ENCODE results near the gene PLCXD3. TPM values are rescaled to one million over a fixed set of nuclear protein-coding genes. Genes with fewer than 3 reads are reported as not detected.

PLCXD3 gene
- total and polyA plus RNA-seq, 9 of the 15 experiments (the other 6 are each of a cell fraction or from before 2014, with no cell fraction given) = not detected

DNA sequence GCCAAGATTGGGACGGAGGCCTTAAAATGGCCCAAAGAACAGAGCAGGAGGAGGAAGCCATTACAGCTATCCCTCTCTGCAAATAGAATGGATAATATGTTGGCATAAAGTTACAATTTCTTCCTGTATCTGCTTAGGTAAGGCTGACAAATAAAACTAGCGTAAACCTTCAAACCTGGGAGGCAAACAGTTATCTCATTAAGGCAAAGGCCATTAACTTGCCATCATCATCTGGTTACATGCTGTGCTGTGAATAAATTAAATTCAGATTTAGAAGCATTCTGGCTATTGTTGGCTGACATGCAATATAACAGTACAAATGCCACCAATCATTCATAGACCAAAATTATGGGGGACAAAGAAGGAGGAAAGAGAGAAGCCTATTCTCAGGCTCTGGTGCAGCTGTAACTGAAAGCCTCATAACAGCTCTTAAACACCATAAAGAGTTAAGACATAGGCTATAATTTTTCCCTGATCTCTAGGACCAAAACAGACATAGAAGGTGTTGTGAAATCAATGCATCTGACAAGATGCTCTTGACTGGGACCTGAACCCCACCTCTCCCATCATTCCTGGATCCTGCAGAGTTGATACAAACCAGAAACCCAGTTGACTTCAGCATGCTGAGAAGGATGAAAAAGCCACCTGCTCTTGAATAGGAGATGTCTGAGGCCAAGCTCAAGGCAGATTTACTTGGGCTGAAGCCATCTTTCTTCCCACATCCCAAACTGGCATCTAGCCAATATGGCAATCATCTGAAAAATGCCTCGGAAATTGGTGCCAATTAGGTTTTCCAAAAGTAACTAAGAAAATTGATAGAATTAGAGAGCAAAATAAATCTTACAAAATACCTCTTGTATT, 62.5 kb downstream of the PLCXD3 start:
- H3K27ac ChIP-seq (ENCODE audit: extremely low read depth, low read depth, low read length) = no peak overlapping the region
- H3K9ac ChIP-seq (ENCODE audit: insufficient read depth in 1 of 2, low read depth in 2 of 2, low read length in 2 of 2) = no peak overlapping the region
- H3K79me2 ChIP-seq (ENCODE audit: control insufficient read depth, insufficient read depth, low read length) = no peaks in the 10 kb centered on the region
- no peaks in the 10 kb centered on the region for H3K36me3 ChIP-seq (ENCODE audit: control insufficient read depth, insufficient read depth, low read length)
- no peak overlapping the region for H3K4me3 ChIP-seq
- no TSS peak for BruUV-seq (replicated peaks)
- TF ChIP-seq ZC3H11A (IDR thresholded peaks at IDR 0.05; ENCODE audit: low read depth, low read length) (no peak), NFIC (IDR thresholded peaks at IDR 0.05) (peak; percentile 39)
- H3K27me3 ChIP-seq (ENCODE audit: control insufficient read depth in 2 of 2, insufficient read depth in 2 of 2, low read length in 2 of 2) = no peaks in the 10 kb centered on the region
- in situ Hi-C loops (cut with MboI) = no loop called here
- no peaks in the 10 kb centered on the region for H4K20me1 ChIP-seq (replicated peaks; ENCODE audit: control insufficient read depth, insufficient read depth, low read length)
- no peaks in the 10 kb centered on the region for H3K9me1 ChIP-seq (ENCODE audit: control insufficient read depth, insufficient read depth, low read length)
- ATAC-seq (no peak), FAIRE-seq (no peak), DNase-seq (ENCODE audit: extremely low read depth in 1 of 4, low spot score in 3 of 4) (no peak)
- no peaks in the 10 kb centered on the region for H3K4me1 ChIP-seq (replicated peaks in 1 of 2; ENCODE audit: control insufficient read depth in 2 of 2, insufficient read depth in 2 of 2, low read length in 2 of 2)
- no peaks in the 10 kb centered on the region for H3K9me3 ChIP-seq (replicated peaks; ENCODE audit: control insufficient read depth, insufficient read depth, low read depth, low read length)
- H3K4me2 ChIP-seq (ENCODE audit: insufficient read depth, low read length) = no peak overlapping the region
- intact Hi-C loops (cut with micrococcal nuclease) = no loop called here
- CTCF ChIA-PET (ENCODE audit: low intra/inter-chr PET ratio) = no interaction called here
- WGBS (ENCODE audit: insufficient coverage, low coverage, missing lambda C conversion rate) = 8% methylated on average over 3 of the region's 3 CpGs
- POLR2A ChIA-PET = no interaction called here
- no peak overlapping the region for H2AFZ ChIP-seq (ENCODE audit: low read depth, low read length)

DNA sequence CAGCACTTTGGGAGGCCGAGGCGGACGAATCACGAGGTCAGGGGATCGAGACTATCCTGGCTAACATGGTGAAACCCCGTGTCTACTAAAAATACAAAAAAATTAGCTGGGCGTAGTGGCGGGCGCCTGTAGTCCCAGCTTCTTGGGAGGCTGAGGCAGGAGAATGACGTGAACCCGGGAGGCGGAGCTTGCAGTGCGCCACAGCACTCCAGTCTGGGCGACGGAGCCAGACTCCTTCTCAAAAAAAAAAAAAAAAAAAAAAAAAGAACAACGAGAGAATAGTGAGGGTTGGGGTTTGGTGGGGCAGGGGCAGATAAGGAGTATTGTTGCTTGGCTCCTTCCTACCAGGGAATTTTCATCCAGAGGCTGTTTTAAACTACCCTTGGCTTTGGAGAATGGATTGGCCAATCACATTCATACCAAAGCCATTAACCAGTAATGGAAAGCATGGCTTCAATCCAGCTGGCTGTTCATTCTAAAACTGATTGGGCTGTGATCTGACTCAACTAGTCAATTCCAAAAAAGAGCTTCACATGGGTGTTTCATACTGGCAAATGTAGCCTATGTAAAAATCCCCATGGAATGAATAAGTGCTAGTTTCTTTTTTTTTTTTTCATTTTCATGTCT, 64.4 kb downstream of the PLCXD3 start:
- TF ChIP-seq TFE3 (CRISPR knock-in tag; IDR thresholded peaks at IDR 0.05) (no peak), ZNF408 (CRISPR knock-in tag; IDR thresholded peaks at IDR 0.05; ENCODE audit: low read depth) (no peak), RBFOX2 (IDR thresholded peaks at IDR 0.05; ENCODE audit: low read depth, low read length) (no peak), ZC3H4 (CRISPR knock-in tag; IDR thresholded peaks at IDR 0.05; ENCODE audit: borderline replicate concordance) (no peak), ZNF699 (CRISPR knock-in tag; IDR thresholded peaks at IDR 0.05; ENCODE audit: insufficient replicate concordance) (no peak), HCFC1 (IDR thresholded peaks at IDR 0.05; ENCODE audit: low read depth, low read length) (no peak)
- no peaks in the 10 kb centered on the region for H3K27me3 ChIP-seq (ENCODE audit: control insufficient read depth in 2 of 2, insufficient read depth in 2 of 2, low read length in 2 of 2)
- no peak for ATAC-seq
- no peak overlapping the region for H3K4me2 ChIP-seq (ENCODE audit: insufficient read depth, low read length)
- ChIA-PET POLR2A (no interaction called here), CTCF (ENCODE audit: low intra/inter-chr PET ratio) (no interaction called here)
- H3K9me3 ChIP-seq (replicated peaks; ENCODE audit: control insufficient read depth, insufficient read depth, low read depth, low read length) = no peaks in the 10 kb centered on the region
- H3K9me1 ChIP-seq (ENCODE audit: control insufficient read depth, insufficient read depth, low read length) = no peaks in the 10 kb centered on the region
- no peaks in the 10 kb centered on the region for H4K20me1 ChIP-seq (replicated peaks; ENCODE audit: control insufficient read depth, insufficient read depth, low read length)
- in situ Hi-C loops (cut with MboI) (no loop called here), intact Hi-C loops (cut with micrococcal nuclease) (no loop called here)
- no peaks in the 10 kb centered on the region for H3K79me2 ChIP-seq (ENCODE audit: control insufficient read depth, insufficient read depth, low read length)
- no peak for FAIRE-seq
- no peak for DNase-seq (ENCODE audit: extremely low read depth in 1 of 4, low spot score in 3 of 4)
- WGBS (ENCODE audit: insufficient coverage, low coverage, missing lambda C conversion rate) = 2% methylated on average over 11 of the region's 16 CpGs
- BruUV-seq (replicated peaks) = no TSS peak
- no peaks in the 10 kb centered on the region for H3K4me1 ChIP-seq (replicated peaks in 1 of 2; ENCODE audit: control insufficient read depth in 2 of 2, insufficient read depth in 2 of 2, low read length in 2 of 2)
- H2AFZ ChIP-seq (ENCODE audit: low read depth, low read length) = no peak overlapping the region
- H3K36me3 ChIP-seq (ENCODE audit: control insufficient read depth, insufficient read depth, low read length) = no peaks in the 10 kb centered on the region
- no peak overlapping the region for H3K4me3 ChIP-seq
- H3K9ac ChIP-seq (ENCODE audit: insufficient read depth in 1 of 2, low read depth in 2 of 2, low read length in 2 of 2) = no peak overlapping the region
- H3K27ac ChIP-seq (ENCODE audit: extremely low read depth, low read depth, low read length) = no peak overlapping the region

All from K562 (cell line).